RKO (cell line): ENCODE data around the gene GALNT11.

Experiments
- DNase-seq: peaks from one replicate; pipeline ENCODE4 v3.0.0-alpha.2; 2016; ENCODE audit warnings: low spot score

GALNT11 gene

GRCh38 chr7:152120210-152120609 is 94.7 kb downstream of the GALNT11 start:
- DNase-seq = peak; percentile 66

GRCh38 chr7:152120776-152121175 is 95.3 kb downstream of the GALNT11 start:
- DNase-seq = no peak

DNA sequence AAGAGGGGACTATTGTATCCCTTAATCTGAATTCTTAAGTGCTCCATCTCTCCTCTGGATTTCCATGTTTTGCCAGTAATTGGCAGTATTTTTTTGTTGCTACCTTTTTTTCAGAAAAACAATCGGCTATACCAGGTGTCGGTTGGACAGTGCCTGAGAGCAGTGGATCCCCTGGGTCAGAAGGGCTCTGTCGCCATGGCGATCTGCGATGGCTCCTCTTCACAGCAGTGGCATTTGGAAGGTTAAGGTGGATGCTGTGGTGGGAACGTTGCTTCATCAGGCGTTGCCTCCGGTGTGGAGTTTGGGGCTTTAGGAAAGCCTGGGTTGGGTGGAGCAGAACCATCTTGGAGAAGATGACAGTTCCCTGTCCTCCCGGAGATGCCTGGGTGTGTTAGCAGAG is 96.0 kb downstream of the GALNT11 start:
- no peak for DNase-seq

DNA sequence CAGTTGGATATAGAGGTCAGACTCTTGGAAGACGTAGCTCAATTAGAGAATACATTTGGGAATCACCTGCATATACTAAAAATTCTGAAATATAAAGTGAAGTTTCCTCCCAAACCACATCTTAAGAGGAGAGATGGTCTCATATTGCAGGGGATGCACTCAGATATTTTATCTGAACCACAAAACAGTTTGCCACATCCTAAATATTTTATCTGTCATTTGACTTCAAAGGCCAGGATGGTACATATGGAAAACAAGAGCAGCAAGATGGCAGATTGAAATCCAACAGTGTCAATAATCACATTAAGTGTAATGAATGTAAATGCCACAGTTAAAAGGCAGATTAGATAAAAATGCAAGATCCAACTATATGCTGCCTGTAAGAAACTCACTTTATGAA is 97.1 kb downstream of the GALNT11 start:
- no peak for DNase-seq

DNA sequence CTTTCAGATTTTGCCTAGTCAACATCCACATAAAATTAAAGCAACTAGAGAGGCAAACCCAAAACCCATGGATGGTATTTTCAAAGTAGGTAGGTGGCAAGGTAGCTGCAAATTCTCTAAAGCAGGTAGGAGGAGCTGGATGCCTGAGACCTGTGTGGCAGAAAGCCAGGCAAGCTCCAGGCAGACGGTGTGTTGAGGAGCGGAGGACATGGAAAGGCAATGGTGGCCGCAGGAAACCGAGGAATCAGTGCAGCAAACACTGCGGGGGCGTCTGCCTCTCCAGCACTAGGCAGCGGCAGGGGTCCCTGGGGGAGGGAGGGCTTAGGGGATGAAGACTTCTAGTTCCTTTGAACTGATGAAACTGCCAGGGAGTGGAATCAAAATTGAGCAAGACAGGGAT is 101.3 kb downstream of the GALNT11 start:
- DNase-seq = no peak

DNA sequence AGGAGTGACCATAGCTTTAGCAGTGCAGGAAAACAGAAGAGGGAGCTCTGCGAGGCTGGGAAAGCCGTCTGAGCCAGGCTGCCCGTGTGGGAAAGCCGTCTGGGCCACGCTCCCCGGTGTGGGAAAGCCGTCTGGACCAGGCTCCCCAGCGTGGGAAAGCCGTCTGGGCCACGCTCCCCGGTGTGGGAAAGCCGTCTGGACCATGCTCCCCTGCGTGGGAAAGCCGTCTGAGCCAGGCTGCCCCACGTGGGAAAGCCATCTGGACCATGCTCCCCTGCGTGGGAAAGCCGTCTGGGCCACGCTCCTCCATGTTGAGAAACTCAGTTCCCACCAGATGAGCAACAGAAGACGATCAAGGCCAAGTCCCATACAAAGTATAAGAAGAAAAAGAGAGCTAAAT is 101.8 kb downstream of the GALNT11 start:
- no peak for DNase-seq

DNA sequence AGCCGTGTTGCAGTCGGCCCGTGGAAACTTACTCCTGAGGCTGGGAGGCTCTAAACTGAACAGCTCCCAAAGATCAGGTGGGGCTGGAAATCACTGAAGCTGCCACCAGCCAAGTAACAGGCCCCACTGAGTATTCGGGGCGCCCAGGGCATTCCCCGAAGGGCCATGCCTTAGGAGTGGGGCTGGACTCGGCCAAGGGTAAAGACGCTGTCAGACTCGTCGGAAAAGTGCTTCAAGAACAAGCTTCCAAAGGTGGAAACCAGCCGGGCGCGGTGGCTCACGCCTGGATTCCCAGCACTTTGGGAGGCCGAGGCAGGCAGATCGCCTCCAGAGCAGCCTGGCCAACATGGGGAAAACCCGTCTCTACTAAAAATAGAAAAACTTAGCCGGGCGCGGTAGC is 102.8 kb downstream of the GALNT11 start:
- DNase-seq = no peak

DNA sequence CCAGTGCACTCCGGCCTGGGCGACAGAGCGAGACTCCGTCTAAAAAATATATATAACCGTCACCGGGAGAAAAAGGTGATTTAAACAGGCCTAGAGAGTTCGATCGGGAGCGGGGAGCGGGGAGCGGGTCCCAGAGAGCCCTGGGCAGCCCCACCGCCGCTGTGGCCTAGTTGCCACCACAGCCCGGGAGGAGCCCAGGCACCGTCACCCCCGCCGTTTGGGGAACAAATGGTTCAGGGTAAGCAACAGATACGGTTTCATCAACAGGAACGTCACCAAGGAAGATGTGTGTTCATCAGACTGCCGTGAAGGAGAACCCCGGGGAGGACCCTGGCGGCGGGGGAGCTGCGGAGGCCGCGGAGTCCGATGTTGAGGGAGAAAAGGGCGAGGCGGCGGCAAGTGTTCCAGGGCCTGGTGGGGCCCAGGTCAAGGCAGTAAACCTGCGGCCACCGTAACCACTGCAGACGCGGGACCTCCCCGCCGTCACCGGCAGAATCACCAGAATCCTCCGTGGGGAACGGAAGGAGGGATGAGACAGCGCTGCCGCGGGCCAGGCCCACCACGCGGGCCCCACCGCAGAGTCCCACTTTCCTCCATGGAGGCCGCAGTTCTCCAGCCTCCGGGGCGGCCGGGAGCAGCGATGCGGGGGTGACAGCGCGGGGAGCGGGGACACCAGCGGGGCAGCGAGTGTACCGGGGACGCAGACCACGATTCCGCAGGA is 103.4 kb downstream of the GALNT11 start:
- DNase-seq = no peak

GRCh38 chr7:152129682-152130081 is 104.2 kb downstream of the GALNT11 start:
- no peak for DNase-seq

- DNase-seq = no peak
These were observed 105.5 kb downstream of the GALNT11 start for GRCh38 chr7:152130658-152131590.

DNA sequence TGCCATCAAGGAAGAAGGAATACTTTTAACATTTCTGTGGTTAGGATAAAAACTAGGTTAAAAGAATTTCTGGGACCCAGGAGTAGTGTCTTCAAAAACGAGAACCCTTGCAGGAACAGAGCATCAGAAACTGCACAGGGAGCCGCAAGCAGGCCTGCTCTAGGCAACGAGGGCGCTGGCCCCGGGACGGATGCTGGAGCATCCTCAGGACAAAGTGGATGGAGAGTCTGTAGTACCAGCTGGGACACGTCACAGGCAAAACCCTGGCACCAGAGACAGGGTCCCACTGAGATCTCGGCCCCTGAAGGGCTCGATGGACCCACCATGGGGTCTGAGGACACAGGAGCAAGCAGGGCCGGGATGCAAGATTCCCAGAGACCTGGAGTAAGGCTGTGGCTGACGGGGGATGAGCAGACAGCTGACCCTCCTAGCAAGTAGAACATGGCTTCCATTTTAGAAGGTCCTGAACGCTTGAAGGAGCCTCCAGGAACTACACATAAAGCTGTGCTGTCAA is 106.6 kb downstream of the GALNT11 start:
- no peak for DNase-seq

GRCh38 chr7:152132812-152133211 is 107.3 kb downstream of the GALNT11 start:
- no peak for DNase-seq

DNA sequence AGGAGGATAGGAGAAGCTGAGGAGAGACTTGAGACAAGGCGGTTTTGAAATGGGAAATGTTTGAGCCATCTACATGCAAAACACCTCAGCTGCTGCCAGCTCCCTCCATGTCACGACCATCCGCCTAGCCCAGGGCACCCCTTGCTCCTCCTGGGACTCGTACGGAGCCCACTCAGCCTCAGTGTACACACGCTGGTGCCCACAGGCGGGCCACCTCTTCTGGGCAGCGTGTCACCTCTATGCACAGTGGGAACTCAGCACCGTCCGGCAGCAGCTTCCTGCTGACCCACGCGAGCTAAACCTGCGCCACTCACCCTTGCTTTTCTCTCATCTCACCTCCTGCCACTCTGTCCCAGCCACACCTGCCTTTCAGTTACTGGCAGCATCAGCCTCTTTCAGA is 108.3 kb downstream of the GALNT11 start:
- no peak for DNase-seq

DNA sequence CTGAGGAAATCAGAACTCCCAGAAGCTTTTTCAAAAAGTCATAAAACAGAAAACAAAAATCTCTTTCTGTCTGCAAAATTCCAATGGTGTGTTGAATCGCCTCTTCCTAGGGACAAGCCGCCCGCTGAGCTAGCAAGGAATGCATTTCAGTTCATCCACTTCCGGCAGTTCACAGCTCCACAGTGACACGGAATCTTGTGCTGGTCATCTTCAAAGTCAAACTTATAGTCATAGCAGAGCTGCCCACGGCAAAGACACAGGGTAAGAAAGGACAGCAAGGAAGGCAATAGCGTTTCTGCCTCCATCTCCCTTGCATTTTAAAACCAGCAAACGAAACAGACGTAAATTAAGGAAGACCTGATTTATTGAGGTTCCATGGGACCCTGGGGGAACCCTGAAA is 111.2 kb downstream of the GALNT11 start:
- DNase-seq = no peak

DNA sequence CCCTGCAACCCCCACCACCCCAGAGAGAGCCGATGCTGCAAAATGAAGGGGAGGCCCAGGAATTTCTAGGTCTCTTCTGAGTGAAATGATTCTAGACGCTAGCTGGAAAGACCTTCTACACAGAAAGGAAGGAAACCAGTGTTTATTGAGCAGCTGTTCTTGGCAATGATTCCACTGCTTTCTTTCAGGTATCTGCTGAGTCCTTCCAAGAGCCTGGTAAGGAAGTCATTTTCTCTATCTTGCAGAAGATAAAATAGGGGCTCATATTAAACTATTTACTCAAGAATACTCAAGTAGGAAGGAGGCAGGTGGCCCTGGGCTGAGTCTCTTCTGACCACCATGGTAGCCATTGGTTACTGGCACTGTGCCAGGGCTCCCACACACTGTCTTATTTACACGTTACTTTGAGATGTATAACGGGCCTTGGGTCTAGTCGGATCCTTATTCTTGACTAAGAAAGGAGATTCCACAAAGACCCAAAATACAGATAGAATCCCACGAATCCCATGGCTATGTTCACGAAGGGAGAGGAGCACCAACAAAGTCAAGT is 112.1 kb downstream of the GALNT11 start:
- no peak for DNase-seq

GRCh38 chr7:152140067-152140466 is 114.6 kb downstream of the GALNT11 start:
- DNase-seq = no peak

GRCh38 chr7:152140560-152140959 is 115.1 kb downstream of the GALNT11 start:
- no peak for DNase-seq

- no peak for DNase-seq
These were observed 117.6 kb downstream of the GALNT11 start for GRCh38 chr7:152142976-152143595.

DNA sequence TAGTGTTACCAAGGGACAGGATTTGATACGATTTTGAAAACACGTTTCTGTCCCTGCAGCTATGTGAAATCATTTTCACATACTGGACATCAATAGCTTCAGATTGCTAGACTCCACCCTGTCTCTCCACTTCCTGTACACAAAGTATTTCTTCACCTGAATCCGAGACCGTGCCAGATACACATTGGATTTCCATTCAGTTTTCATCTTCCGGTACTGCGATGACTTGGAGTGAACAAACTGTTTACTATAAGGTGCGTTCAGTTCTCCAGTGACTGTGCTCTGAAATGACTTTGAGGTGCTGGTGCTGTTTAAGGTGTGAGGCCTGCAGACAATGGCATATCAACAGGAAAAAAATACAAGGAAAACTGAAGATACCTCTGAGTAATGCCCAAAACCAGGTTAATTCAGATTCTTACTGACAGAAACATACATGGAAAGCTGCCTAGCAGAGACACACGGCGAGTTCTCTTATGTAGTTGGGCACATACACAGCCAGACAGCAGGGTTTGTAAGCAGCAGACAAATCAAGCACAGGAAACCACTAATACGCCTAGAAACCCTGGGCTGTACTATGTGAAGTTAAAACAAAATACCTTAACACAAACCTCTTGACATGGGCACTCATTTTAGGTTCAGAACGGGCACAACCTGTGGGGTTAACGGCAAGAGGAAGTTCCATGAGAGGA is 119.2 kb downstream of the GALNT11 start:
- no peak for DNase-seq

GRCh38 chr7:152145853-152146466 is 120.5 kb downstream of the GALNT11 start:
- DNase-seq = peak; percentile 68

GRCh38 chr7:152148706-152149105 is 123.2 kb downstream of the GALNT11 start:
- no peak for DNase-seq
